Endometrial microvascular endothelial cells (primary cell): ENCODE results near the gene SH2B3. TPM values are rescaled to one million over a fixed set of nuclear protein-coding genes. Genes with fewer than 3 reads are reported as not detected.

ENCODE experiments used
- in situ Hi-C: cut with HindIII; loops from 2 replicates; pipeline ENCODE4 v1.10.0; 2017; ENCODE audit warnings: low sequenced_read_pairs, low pct_unique_long_range_greater_than_20kb; ENCODE audit errors: inconsistent ontology term
- total RNA-seq: library from RNA; depleted of rRNA; stranded (reverse); fragments of >200 nt; gene quantifications from one replicate; pipeline ENCODE4 v1.2.3, GENCODE V29; 2015; ENCODE audit errors: inconsistent ontology term

Gene SH2B3
- total RNA-seq, 1 donor from 2014 or later: 152 TPM

DNA sequence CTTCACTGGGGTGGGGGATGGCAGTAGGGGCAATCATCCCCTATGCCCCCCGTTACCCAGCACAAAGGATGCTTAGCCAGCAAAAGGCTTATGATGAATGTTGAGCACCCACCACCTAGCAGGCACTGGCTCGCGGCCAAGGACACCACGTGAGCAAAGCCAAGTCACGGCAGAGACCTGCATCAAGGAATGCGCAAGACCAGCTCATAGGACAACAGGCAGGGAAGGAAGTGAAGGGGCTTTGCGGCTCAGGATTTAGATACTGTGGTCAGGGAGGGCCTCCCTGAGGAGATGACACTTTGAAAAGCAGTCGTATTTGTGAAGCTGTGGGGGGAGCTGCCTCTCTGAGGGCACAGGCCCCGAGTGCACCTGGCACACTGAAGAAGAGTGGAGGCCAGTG is 32.8 kb downstream of the SH2B3 start:
- in situ Hi-C loops: no loop called here

DNA sequence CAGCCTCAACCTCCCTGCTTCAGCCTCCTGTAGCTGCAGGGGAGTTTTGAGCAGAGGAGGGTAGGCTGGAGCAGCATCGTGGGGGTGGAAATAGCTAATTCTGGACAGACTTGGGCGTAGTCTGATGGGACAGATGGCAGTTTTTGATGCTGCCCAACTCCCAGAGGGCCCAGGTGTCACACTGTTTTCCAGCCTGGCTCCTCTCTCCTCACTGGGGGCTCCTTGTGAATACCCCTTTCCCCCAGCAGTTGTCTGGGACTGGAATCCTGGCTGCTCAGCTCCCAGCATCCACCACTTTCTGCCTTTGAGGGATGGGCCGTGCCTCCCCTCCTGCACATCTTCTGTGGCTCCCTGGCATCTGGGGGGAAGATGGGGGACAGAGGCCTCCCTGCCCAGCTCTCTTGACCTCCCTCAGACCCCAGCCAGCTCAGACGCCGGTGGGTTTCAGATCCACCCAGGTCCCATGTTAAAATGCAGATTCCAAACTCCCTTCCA is 34.0 kb downstream of the SH2B3 start:
- in situ Hi-C loops: no loop called here

GRCh38 chr12:111440152-111440551 is 34.4 kb downstream of the SH2B3 start:
- in situ Hi-C loops: no loop called here

- in situ Hi-C loops: no loop called here
Measured at GRCh38 chr12:111440631-111441030, 34.9 kb downstream of the SH2B3 start.

GRCh38 chr12:111441107-111441928 is 35.6 kb downstream of the SH2B3 start:
- in situ Hi-C loops: no loop called here

- in situ Hi-C loops: no loop called here
Measured at GRCh38 chr12:111442301-111443045, 36.8 kb downstream of the SH2B3 start.

DNA sequence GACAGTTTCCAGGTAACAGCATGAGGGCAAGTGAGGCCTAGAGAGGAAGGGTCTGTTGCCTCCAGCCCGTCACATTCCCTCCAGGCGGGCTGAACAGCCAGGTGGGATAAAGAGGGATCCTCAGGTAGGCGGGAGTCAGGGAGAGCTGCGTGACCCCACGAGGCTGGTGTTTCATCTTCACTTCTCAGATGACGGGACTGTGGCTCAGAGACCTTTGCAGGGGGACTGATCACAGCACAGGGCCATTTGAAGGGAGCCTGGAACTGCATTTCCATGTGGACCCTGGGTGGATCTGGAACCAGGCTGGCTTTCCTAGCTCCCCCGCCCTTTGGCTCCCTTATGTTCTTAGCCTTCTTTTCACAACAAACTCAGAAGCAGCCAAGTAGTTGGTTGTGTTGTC is 37.4 kb downstream of the SH2B3 start:
- in situ Hi-C loops: no loop called here

- in situ Hi-C loops: no loop called here
Measured at GRCh38 chr12:111443586-111443985, 37.9 kb downstream of the SH2B3 start.

GRCh38 chr12:111444314-111444924 is 38.7 kb downstream of the SH2B3 start:
- in situ Hi-C loops: no loop called here

GRCh38 chr12:111444925-111445725 is 39.4 kb downstream of the SH2B3 start:
- in situ Hi-C loops: no loop called here

DNA sequence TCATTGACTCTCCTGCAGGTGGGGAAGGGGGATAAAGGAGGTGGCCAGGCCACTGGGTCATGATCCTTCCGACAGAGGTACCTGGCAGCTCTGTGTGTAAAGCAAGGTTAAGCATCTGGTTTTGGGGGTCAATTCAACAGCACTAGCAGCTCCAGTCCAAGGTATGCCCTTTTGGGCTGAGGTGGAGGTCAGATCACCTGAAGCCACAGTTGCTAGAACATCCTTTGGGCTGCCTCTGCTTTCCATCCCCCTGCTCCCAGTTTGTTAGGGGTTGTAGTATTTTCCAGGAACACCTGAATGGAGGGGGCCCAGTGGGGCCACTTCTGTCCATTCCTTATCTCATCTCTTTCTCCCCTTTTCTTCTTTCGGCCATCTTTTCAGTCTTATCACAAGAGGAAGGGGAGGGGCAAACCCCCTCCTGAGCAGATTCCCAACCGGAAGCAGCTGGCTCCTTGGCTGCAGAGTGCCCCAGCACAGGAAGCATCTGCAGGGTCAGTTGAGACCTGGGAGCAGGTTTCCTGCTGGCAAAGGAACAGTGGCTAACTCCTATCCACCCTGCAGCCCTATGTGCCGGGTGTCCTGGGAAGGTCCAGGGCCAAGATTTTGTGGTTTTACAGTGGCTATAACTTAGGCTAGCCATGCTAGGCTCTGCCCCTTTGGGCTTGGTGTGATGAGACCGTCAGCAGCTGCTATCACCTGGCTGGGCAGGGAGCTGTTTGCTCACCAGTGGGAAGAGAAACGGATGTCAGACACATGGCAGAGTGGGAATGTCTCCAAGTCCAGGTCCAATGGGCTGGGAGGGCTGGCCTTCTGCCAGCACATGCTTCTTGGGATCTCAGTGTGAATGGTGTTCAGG is 40.2 kb downstream of the SH2B3 start:
- in situ Hi-C loops: no loop called here

GRCh38 chr12:111446631-111447570 is 41.2 kb downstream of the SH2B3 start:
- in situ Hi-C loops: no loop called here

DNA sequence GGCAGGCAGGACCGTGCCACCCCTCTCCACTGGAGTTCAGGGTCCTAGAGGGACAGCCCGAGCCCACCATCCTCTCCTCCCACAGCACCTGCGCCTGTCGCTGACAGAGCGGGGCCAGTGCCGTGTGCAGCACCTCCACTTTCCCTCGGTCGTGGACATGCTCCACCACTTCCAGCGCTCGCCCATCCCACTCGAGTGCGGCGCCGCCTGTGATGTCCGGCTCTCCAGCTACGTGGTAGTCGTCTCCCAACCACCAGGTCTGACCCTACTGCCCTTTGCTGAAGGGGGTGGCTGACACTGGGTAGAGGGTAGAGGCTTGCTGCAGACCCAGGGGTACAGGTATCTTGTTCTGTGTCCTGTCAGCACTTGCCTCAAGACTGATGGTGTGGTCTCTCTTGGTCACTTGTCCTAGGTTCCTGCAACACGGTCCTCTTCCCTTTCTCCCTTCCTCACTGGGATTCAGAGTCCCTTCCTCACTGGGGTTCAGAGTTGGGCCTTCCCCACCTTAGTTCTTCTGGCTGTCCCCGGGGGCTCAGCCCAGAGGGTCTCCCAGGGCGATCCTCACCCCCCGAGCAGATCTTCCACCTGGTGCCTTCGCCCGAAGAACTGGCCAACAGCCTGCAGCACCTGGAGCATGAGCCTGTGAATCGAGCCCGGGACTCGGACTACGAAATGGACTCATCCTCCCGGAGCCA is 42.0 kb downstream of the SH2B3 start:
- in situ Hi-C loops: no loop called here

- in situ Hi-C loops: no loop called here
Measured at GRCh38 chr12:111448266-111448830, 42.6 kb downstream of the SH2B3 start.

GRCh38 chr12:111448846-111449790 is 43.4 kb downstream of the SH2B3 start:
- in situ Hi-C loops: no loop called here
